ENCODE data around the gene PHOSPHO1. TPM values are rescaled to one million over a fixed set of nuclear protein-coding genes. Genes with fewer than 3 reads are reported as not detected.

Gene PHOSPHO1
- total RNA-seq, 1 donor, result under 0.01 TPM

DNA sequence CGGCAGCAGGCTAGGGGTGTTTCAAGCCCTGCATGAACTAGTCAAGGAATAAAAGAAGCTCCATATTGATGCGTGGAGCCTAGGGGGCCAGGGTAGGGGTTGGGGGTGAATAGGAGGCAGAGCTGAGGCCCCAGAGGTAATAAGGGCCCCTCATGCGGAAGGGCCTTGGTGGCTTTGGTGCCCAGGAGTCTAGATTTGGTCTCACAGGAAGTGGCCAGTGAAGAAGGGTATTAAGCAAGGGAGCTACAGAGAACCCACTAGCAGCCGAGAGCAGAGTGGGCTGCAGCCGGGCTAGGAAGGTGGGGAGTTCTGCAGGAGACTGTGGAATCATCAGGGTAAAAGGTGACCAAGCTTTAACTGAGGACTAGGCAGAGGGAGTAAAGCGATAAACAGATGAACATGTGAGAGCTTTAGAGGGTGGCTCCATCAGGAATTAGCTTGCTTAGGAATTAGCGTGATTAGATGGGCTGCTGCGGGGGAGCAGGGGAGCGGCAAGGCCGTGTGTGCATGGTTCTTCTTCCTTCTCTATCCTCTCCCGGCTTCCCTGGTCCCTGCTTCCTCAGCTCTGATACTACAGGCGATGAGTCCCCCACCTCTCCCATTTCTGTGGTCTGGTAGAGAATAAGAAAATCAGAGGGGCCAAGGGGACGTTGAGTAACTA is 30.0 kb downstream of the PHOSPHO1 start:
- TF ChIP-seq, protein P1, sequence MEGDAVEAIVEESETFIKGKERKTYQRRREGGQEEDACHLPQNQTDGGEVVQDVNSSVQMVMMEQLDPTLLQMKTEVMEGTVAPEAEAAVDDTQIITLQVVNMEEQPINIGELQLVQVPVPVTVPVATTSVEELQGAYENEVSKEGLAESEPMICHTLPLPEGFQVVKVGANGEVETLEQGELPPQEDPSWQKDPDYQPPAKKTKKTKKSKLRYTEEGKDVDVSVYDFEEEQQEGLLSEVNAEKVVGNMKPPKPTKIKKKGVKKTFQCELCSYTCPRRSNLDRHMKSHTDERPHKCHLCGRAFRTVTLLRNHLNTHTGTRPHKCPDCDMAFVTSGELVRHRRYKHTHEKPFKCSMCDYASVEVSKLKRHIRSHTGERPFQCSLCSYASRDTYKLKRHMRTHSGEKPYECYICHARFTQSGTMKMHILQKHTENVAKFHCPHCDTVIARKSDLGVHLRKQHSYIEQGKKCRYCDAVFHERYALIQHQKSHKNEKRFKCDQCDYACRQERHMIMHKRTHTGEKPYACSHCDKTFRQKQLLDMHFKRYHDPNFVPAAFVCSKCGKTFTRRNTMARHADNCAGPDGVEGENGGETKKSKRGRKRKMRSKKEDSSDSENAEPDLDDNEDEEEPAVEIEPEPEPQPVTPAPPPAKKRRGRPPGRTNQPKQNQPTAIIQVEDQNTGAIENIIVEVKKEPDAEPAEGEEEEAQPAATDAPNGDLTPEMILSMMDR (IDR thresholded peaks at IDR 0.05; ENCODE audit: insufficient read depth, low read depth, low read length), result no peak
- H3K4me3 ChIP-seq (ENCODE audit: low read depth, low read length), result no peak overlapping the region
- DNase-seq (ENCODE audit: low read depth), result no peak

DNA sequence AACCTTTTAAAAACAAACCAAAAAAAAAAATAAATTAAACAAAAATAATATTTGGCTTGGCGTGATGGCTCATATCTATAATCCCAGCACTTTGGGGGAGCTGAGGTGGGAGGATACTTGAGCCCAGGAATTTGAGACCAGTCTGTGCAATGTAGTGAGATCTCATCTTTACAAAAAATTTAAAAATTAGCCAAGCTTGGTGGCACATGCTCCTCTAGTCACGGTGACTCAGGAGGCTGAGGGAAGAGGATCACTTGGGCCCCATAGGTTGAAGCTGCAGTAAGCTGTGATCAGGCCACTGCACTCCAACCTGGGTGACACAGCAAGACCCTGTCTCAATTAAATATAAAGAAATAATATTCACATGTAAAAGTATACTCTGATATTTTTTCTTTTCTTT is 32.4 kb downstream of the PHOSPHO1 start:
- no peak overlapping the region for H3K4me3 ChIP-seq (ENCODE audit: low read depth, low read length)
- TF ChIP-seq, protein P1 (IDR thresholded peaks at IDR 0.05; ENCODE audit: insufficient read depth, low read depth, low read length), result no peak
- DNase-seq (ENCODE audit: low read depth), result no peak

DNA sequence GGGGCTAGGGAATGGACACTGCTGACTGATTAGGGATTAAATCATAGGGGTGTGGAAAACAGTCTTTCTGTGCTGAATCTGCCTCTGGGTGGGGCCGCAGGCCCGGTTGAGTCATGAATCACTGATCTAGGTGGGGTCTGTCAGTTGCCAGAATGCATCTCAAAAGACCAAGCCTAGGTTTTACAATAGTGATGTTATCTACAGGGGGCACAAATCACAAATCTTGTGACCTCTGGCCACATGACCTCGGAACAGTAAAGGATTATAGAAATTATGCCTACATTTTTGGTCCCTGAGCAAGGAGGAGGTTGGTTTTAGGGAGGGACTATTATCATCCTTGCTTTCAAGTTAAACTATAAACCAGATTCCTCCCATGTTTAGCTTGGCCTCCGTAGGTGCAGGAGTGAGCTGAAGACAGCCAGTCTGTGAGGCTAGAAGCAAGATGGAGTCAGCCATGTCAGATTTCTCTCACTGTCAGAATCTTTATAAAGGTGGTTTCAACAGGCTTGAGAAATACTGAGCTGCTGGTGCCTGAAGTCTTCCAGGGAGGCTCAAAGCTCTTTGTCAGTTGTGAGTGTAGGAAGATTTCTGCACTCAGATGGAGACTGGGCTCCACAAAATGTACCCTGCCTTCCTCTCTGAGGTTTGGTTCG is 33.1 kb downstream of the PHOSPHO1 start:
- DNase-seq (ENCODE audit: low read depth), result no peak
- H3K4me3 ChIP-seq (ENCODE audit: low read depth, low read length), result no peak overlapping the region
- TF ChIP-seq, protein P1 (IDR thresholded peaks at IDR 0.05; ENCODE audit: insufficient read depth, low read depth, low read length), result no peak

DNA sequence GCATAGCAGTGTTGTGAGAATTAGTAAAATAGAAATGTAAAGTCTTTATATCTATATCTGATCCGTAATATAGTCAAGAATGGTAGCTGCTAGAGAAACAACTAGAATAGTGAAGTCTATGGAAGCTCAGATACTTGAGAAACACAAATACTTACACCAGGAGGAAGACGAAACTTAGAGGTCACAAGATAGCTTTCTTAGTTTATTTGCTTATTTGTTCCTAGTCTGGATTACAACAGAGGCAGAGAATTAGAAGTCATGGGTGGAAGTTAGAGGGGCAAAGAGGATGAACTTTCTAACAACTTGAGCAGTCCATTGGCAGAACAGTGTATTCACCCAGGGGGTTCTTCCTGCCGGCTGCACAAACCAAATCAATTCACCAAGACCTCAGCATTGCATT is 34.1 kb downstream of the PHOSPHO1 start:
- DNase-seq (ENCODE audit: low read depth), result no peak
- TF ChIP-seq, protein P1 (IDR thresholded peaks at IDR 0.05; ENCODE audit: insufficient read depth, low read depth, low read length), result no peak
- H3K4me3 ChIP-seq (ENCODE audit: low read depth, low read length), result no peak overlapping the region

DNA sequence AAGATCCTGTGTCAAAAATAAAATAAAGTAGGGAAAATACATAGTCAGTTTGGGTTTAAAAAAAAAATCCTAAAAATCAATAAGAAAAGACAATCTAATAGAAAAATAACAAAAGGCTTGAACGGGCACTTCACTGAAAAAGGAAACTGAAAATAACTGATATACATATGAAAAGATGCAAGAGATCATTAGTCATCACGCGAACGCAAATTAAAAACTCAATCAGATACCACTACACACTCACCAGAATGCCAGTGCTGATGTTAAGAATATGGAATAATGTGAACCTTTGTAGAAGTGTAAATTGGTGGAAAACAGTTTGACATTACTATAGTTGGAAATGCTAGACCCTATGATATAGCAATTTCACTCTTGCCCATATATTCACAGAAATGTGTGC is 34.8 kb downstream of the PHOSPHO1 start:
- TF ChIP-seq, protein P1 (IDR thresholded peaks at IDR 0.05; ENCODE audit: insufficient read depth, low read depth, low read length), result no peak
- DNase-seq (ENCODE audit: low read depth), result no peak
- H3K4me3 ChIP-seq (ENCODE audit: low read depth, low read length), result no peak overlapping the region

DNA sequence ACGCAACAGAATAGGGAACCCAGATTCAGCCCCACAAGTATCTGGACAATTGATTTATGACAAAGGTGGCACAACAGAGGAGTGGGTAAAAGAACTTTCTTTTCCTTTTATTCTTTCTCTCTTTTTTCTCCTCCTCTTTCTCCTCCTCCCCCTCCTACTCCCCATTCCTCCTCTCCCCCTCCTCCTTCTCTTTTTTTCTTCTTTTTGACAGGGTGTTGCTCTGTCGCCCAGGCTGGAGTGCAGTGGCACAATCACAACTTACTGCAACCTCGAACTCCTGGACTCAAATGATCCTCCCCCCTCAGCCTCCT is 36.3 kb downstream of the PHOSPHO1 start:
- H3K4me3 ChIP-seq (ENCODE audit: low read depth, low read length), result no peak overlapping the region
- TF ChIP-seq, protein P1 (IDR thresholded peaks at IDR 0.05; ENCODE audit: insufficient read depth, low read depth, low read length), result no peak
- DNase-seq (ENCODE audit: low read depth), result no peak
